ENCODE data around the gene MCTP1.

GRCh38 chr5:95076395-95077185 lies 208.3 kb downstream of the MCTP1 start:
- no peak for TF ChIP-seq IRF9 (tag; IDR thresholded peaks at IDR 0.05)
- no peak for TF ChIP-seq BDP1 (IDR thresholded peaks at IDR 0.05; ENCODE audit: insufficient read depth, insufficient read length)
- TF ChIP-seq E2F6 (IDR thresholded peaks at IDR 0.05; ENCODE audit: borderline replicate concordance in 1 of 2, extremely low read depth in 1 of 2, insufficient read depth in 1 of 2, insufficient read length in 1 of 2, low read depth in 1 of 2, low read length in 1 of 2, poor library complexity in 1 of 2, severe bottlenecking in 1 of 2) = no peak
